T-helper 2 cell treated with Interferon-gamma antibody and Interleukin-4, amounts not matched to agents 100 ng/mL and 5 ng/mL, for 36 hours (primary cell): Measurements from ENCODE around the gene MIEN1. TPM values are rescaled to one million over a fixed set of nuclear protein-coding genes. Genes with fewer than 3 reads are reported as not detected.
"Not testable (repeated sequence)": the region's sequence is repeated elsewhere in the genome, so short reads cannot be mapped to it uniquely, and the experiment has no call there.

Source experiments
- intact Hi-C: fragments of 100-400 bp; cut with micrococcal nuclease; formaldehyde crosslinking; loops from one replicate; pipeline ENCODE4 v1.15.1; 2023
- total RNA-seq: library from RNA; stranded (reverse); gene quantifications from 2 replicates; pipeline ENCODE4 v1.2.3, GENCODE V29; 2022

Gene MIEN1
- total RNA-seq, 1 donor from 2014 or later, result 45.2 TPM

DNA sequence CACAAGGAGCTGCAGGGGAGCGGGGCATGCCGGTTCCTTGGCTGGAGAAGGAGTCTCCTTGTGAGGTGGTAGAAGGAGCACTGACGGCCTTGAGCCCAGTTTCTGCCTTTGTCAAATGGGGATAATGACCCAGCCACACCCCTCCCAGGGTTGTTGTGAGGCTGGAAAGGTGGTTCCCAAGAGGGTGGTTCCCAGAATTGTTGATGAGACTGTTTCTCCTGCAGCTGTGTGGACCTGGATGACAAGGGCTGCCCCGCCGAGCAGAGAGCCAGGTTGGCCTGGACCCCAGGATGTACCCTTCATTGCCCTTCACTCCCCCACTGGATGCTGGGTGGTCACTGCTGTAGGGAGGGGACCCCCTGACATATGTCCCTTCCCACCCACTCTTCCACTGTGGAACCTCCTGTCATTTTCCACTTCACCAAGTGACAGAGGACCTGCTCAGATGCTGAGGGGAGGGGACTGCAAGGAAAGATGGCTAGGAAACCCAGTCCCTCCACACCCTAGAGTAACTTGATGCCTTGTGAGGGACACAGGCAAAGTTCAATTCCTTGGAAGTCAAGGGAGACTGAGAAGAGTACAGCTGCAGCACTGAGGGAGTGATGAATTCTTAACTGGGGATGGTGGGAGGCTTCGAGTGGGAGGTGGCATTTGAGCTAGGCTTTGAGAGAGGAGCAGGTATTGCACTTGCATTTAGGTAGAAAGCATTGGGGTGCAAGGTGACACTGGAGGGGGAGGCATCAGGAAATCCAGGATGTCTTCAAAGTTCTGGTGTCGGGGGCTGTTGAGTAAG is 10.6 kb downstream of the MIEN1 start:
- intact Hi-C loops, result no loop called here

DNA sequence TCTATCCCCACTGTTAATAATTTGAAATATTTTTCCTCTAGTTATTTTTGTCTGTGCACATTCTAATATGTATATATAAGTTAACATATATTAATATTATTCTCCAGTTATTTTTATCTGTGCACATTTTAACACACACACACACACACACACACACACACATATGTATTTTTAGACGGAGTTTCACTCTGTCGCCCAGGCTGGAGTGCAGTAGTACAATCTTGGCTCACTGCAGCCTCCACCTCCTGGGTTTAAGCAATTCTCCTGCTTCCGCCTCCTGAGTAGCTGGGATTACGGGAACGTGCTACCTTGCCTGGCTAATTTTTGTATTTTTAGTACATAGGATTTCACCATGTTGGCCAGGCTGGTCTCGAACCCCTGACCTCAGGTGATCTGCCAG is 12.7 kb downstream of the MIEN1 start:
- intact Hi-C loops, result no loop called here

DNA sequence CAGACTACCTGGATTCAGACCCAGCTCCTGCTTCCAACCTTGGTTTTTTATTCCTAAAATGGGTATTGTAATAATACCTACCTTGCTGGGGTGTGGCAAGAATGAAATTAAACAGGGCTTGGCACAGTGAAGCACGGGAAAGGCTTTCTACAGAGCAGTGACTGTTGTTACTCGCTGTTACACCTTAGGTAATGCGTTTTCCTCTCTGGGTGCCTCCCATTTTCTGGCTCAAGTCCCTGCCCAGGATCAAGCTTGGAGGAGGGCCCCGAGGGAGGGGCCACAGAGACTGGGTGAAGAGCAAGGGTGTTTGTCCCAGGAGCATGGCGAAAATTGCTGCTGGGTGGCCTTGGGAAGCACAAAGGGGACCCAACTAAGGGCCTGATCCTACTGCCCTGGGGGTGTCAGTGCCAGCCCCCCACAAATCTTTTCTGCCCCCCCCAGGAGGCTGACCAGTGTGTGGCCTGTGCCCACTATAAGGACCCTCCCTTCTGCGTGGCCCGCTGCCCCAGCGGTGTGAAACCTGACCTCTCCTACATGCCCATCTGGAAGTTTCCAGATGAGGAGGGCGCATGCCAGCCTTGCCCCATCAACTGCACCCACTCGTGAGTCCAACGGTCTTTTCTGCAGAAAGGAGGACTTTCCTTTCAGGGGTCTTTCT is 13.3 kb downstream of the MIEN1 start:
- intact Hi-C loops, result no loop called here

DNA sequence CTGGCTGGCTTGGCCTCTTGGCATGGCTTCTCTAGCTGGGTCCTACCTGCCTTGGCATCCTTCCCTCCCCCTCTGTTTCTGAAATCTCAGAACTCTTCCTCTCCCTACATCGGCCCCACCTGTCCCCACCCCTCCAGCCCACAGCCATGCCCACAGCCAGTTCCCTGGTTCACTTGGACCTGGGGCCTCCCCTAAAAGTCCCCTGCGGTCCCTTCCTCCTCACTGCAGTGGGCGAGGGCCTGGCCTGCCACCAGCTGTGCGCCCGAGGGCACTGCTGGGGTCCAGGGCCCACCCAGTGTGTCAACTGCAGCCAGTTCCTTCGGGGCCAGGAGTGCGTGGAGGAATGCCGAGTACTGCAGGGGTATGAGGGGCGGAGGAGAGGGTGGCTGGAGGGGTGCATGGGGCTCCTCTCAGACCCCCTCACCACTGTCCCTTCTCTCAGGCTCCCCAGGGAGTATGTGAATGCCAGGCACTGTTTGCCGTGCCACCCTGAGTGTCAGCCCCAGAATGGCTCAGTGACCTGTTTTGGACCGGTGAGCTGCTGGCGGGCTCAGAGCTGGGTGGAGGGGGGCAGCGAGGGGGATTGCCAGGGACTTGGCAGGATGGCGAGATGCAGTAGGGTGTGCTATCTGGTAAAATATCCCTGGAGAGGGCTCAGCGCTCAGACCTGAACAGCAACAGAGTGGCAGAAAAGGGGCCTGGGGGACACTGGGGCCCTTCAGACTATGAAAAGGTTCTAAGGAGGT is 14.1 kb downstream of the MIEN1 start:
- intact Hi-C loops, result no loop called here

DNA sequence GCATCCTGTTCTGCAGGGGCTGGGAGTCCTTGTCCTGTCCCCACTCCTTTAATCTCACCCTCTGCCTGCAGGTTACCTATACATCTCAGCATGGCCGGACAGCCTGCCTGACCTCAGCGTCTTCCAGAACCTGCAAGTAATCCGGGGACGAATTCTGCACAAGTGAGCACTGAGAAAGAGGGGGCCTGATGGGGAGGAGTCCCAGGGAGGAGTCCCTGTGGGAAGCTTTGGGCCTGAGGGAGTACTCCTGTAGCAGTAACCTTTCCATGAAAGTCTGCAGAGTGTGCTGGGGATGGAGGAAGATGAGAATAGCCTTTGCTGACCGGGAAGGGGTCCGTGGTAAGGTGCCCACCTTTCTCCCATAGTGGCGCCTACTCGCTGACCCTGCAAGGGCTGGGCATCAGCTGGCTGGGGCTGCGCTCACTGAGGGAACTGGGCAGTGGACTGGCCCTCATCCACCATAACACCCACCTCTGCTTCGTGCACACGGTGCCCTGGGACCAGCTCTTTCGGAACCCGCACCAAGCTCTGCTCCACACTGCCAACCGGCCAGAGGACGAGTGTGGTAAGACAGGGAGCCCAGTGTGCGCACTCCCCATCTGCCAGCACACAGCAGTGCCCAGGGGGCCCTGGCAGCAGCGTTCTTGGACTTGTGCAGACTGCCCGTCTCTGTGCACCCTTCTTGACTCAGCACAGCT is 14.8 kb downstream of the MIEN1 start:
- intact Hi-C loops, result no loop called here

DNA sequence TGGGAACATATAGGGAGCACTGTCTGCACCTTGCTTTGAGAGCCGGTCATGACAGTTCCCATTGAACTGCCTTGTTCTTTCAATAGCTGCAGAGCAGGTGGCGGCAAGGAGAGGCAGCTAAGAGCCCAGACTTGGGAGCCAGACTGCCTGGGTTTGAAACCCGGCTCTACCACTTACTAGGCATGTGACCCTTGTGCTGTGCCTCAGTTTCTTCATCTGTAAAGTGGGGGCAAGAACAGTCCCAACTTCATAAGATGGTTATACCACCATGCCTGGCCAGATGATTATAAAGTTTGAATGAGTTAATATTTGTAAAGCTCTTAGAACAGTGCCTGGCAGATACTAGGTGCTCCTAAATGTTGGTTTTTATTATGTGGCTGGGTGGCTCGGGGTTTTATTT is 16.1 kb downstream of the MIEN1 start:
- intact Hi-C loops, result no loop called here

DNA sequence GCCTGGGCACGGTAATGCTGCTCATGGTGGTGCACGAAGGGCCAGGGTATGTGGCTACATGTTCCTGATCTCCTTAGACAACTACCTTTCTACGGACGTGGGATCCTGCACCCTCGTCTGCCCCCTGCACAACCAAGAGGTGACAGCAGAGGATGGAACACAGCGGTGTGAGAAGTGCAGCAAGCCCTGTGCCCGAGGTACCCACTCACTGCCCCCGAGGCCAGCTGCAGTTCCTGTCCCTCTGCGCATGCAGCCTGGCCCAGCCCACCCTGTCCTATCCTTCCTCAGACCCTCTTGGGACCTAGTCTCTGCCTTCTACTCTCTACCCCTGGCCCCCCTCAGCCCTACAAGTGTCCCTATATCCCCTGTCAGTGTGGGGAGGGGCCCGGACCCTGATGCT is 18.5 kb downstream of the MIEN1 start:
- intact Hi-C loops, result no loop called here

DNA sequence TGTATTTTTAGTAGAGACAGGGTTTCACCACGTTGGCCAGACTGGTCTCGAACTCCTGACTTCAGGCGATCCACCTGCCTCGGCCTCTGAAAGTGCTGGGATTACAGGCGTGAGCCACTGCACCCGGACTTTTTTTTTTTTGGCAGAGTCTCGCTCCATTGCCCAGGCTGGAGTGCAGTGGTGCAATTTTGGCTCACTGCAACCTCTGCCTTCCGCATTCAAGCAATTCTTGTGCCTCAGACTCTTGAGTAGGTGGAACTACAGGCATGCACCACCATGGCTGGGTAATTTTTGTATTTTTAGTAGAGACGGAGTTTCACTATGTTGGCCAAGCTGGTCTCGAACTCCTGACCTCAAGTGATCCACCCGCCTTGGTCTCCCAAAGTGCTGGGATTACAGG is 19.3 kb downstream of the MIEN1 start:
- intact Hi-C loops, result not testable (repeated sequence)

DNA sequence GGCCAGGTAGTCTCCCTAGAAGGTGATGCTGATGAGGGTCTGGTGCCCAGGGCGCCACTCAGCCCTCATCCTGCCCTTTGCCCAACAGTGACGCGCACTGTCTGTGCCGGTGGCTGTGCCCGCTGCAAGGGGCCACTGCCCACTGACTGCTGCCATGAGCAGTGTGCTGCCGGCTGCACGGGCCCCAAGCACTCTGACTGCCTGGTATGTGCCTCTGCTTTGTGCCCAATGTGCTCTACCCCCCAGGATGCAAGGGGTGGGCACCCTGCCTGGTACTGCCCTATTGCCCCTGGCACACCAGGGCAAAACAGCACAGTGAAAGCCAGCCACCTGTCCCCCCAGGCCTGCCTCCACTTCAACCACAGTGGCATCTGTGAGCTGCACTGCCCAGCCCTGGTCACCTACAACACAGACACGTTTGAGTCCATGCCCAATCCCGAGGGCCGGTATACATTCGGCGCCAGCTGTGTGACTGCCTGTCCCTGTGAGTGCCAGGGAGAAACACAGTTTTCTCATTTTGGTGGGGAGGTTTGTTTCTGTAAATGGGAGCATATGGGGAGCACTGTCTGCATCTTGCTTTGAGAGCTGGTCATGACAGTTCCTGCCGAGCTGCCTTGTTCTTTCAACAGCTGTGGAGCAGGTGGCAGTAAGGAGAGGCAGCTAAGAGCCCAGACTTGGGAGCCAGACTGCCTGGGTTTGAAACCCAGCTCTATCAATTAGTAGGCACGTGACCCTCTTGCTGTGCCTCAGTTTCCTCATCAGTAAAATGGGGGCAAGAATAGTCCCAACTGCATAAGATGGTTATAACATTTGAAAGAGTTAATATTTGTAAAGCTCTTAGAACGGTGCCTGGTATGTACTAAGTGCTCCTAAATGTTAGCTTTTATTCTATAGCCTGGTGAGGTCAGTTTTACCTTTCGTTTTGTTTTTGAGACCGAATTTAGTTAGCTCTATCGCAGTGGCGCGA is 20.1 kb downstream of the MIEN1 start:
- intact Hi-C loops, result no loop called here

DNA sequence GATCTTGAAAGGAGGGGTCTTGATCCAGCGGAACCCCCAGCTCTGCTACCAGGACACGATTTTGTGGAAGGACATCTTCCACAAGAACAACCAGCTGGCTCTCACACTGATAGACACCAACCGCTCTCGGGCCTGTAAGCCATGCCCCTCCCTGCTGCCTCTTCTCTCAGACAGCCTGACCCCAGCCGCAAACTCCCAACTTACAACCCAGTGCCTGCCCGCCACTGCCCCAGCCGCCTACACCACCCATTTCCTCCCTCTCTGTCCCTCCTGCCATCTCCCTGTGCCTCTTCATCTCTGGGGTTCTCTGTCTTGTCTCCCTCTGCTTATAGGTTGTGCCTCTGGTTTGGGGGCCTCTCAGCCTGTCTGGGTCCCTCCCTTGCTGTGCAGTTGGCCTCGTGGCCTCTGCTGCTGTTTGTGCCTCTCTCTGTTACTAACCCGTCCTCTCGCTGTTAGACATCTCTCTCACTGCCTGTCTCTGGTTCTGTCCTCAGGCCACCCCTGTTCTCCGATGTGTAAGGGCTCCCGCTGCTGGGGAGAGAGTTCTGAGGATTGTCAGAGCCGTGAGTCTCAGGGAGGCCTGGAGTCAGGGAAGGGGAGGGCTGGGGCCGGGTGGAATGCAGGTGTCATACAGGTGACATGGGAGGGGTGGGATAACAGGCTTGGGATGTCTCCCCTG is 20.9 kb downstream of the MIEN1 start:
- intact Hi-C loops, result no loop called here

DNA sequence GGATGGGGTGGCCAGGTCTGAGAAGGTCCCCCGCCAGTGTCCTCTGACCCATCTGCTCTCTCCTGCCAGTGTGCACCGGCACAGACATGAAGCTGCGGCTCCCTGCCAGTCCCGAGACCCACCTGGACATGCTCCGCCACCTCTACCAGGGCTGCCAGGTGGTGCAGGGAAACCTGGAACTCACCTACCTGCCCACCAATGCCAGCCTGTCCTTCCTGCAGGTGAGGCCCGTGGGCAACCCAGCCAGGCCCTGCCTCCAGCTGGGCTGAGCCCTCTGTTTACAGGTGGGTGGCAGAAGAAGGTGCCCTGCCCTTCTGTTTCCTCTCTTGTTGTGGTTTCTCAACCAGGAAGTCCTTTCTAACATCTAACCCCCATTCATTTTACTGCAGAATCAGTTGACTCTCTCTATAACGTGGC is 23.4 kb downstream of the MIEN1 start:
- intact Hi-C loops, result no loop called here

DNA sequence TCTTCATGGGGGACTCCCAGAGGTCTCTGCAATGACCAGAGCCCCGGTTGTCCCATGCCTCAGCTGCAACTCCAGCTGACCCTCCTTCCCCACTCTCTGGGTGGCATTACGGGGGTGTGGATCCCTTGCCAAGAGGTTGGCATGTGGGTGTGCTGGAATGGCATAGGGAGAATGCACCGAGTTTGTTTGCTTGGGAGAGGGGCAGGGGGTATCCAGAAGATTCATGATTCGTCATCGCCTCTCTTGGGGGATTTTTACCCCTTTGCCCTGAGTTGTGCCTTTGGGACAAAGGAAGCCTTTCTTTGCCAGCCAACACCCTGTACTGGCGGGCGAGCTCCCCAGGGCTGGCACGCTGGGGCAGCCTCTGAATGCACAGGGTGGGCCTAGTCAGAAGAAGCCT is 23.9 kb downstream of the MIEN1 start:
- intact Hi-C loops, result no loop called here

DNA sequence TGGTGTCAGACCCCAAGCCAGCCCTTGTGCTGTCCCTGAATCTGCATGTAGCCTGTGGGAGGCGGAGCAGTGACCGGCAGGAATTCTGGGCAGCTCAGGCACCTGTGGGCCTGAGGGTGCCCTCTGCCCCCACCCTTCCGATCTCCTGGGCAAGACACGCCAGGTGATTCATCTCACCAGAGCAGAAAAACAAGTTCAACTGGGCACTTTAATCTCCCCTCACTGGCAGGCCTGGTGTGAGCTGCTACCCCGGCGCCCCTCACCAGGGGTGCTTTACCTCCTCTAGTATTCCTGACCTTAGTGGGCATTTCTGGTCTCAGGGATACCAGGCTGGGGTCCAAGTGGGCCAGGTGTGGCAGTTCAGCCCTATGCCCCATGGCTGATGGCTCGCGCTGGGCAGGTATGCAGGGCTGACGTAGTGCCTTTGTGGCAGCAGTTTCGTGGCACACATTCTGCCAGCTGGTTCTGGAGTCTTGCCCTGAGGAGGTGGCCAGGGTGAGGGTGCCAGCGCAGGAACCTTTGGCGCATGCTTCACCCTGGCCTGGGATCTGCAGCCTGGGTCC is 24.5 kb downstream of the MIEN1 start:
- intact Hi-C loops, result no loop called here

DNA sequence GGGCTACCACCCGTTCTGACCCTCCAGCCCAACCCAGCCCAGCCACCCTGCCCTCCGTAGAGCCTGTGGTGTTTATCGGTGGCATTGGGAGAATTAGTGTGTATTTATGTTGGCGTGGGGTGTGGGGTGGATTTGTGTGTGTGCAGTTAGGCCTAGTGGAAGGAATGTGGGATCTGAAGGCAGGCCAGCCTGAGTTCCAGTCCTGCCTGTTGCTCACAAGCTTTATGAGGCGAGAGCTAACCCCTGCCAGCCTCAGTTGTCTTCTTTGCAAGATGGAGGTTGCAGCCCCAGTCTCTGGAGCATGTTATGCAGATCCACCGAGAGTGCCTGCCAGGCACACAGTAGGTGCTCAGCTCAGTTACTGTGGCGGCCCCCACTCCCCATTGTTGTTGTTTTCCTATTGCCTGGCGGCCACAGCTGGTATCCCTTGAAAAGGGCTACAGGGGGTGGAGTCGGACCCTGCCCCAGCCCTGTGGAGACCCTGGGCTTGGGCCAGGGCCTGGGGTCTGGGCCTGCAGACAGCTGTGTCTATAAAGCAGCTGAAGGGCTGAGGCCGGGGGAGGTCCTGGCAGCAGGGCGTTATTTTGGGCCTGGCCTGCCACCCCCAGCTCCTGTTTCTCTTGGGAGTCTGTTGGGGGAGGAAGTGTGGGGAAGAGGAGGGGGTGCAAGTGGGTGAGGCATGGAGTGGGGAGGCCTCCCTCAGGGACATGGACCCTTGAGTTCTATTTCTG is 25.3 kb downstream of the MIEN1 start:
- intact Hi-C loops, result no loop called here

DNA sequence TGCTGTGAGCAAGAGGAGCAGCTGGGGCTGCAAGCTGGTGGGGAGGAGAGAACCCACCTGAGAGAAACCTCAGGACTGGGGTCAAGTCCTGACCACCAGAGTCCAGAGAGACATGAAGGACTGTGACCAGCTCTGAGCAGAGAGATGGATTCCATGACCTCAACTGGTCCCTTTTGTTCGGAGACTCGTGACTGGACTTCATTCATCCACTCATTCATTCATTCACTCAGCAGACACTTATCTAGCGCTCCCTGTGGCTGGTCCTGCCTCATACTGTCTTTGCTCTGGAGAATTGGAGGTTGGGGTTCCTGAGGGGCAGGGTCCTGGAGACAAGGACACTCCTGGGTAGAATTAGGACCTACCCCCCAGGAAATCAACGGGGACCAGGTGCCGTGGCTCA is 26.4 kb downstream of the MIEN1 start:
- intact Hi-C loops, result no loop called here

DNA sequence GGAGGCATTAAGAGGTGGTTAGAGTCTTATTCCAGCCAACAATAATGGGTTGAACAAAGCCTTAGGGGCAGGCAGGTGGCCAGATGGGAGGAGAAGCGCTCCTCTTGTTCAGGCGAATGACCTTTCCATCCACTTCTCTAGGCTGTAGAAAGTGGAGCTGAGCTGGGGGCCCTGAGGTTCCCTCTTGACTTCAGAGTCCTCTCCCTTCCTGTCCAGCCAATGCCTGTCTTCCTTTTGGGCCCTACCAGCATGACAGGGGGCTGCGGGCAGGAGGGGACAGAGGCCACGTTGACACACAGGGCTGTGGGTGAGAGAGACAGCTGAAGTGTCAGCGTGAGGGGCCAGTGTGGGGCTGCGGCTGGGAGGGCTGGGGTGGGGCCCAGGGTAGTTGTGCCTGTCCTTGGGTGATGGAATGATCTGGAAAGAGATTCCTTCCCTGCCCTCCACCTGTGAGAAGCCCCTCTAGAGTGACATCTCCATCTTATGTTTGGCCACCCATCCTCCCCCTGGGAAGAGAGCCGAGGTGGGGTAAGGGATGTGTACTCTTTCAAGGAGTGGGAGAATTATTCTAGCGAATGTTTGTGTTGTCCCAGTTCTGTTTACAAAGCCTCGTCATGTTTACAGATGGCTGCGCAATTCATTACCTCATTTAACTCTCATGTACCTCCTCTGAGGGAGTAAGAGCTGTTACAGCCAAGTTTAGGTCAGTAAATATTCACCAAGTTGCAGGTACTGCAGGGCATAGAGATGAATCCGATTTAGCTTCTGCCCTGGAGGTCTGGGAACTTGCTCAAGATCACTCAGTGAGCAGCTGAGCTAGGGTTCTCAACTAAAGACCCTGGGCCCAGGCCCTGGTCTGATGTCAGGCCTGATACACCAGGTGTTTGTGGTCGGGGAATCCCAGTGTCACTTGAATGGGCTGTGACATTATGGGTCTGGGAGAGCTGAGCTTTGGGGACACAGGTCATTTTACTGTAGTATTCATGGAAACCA is 27.1 kb downstream of the MIEN1 start:
- intact Hi-C loops, result no loop called here

DNA sequence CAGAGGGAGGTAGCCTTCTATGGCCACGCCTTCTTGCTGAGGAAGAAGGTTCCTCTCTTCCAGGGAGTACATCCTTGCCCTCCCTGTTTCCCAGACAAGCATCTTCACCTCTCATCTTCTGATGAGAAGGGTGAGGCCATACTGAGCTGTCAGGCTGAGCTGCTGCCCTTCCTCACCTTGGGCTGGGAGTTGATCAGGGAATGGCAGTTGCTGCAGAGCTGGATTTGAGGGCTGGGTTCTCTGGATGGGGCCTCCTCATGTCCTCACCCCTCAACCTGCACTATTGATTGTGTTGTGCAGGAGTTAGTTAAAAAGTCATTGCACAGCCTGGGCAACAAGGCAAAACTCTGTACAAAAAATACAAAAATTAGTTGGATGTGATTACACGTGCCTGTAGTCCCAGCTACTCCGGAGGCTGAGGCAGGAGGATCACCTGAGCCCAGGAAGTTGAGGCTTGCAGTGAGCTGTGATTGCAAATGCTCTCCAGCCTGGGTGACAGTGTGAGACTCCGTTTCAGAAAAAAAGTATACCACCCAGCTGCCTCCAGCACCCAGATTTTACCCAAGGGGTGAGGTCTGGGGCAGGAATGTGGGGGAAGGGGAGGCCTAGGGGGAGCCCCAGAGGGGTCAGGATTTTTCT is 28.4 kb downstream of the MIEN1 start:
- intact Hi-C loops, result no loop called here
